ENCODE data around the gene CDKL5. TPM values are rescaled to one million over a fixed set of nuclear protein-coding genes. Genes with fewer than 3 reads are reported as not detected.

The CDKL5 gene
- polyA plus RNA-seq, 2 of the 4 experiments (the other 2 are of a cell fraction), result 5.4 to 22.8 TPM

- CTCF ChIA-PET, result interaction anchor here (1.7 kb wide), 1 partner anchor 43 kb away, joined by 4 read pairs; no protein-coding TSS in a partner anchor
- 89% methylated on average over 3 of the region's 3 CpGs for WGBS (ENCODE audit: missing lambda C conversion rate)
- no peak overlapping the region for H3K4me2 ChIP-seq
- ATAC-seq (no peak), FAIRE-seq (peak; percentile 78), DNase-seq (ENCODE audit: low read depth in 1 of 2, low spot score in 1 of 2) (no peak)
- H3K27ac ChIP-seq, result no peak overlapping the region
- H3K4me1 ChIP-seq, result peaks cover 14% of the 10 kb centered on the region
- H3K9me3 ChIP-seq, result no peaks in the 10 kb centered on the region
- POLR2A ChIA-PET, result no interaction called here
- no peak for TF ChIP-seq ZSCAN20 (CRISPR knock-in tag; IDR thresholded peaks at IDR 0.05)
- TF ChIP-seq ZFP36 (IDR thresholded peaks at IDR 0.05; ENCODE audit: borderline replicate concordance, partially characterized antibody), result no peak
- no peak overlapping the region for H3K4me3 ChIP-seq
Measured at GRCh38 chrX:18573556-18573955, 148.1 kb downstream of the CDKL5 start.

GRCh38 chrX:18574591-18574990, 149.2 kb downstream of the CDKL5 start:
- WGBS (ENCODE audit: missing lambda C conversion rate), result 54% methylated on average over 3 of the region's 3 CpGs

GRCh38 chrX:18575744-18576143, 150.3 kb downstream of the CDKL5 start:
- DNase-seq (ENCODE audit: low read depth in 1 of 2, low spot score in 1 of 2), result no peak
- TF ChIP-seq TP53 (CRISPR knock-in tag; IDR thresholded peaks at IDR 0.05), result no peak
- no peak for TF ChIP-seq RNF2 (IDR thresholded peaks at IDR 0.05; ENCODE audit: borderline replicate concordance, low read depth)
- no peak for TF ChIP-seq CEBPB (IDR thresholded peaks at IDR 0.05)
- TF ChIP-seq, protein P1, sequence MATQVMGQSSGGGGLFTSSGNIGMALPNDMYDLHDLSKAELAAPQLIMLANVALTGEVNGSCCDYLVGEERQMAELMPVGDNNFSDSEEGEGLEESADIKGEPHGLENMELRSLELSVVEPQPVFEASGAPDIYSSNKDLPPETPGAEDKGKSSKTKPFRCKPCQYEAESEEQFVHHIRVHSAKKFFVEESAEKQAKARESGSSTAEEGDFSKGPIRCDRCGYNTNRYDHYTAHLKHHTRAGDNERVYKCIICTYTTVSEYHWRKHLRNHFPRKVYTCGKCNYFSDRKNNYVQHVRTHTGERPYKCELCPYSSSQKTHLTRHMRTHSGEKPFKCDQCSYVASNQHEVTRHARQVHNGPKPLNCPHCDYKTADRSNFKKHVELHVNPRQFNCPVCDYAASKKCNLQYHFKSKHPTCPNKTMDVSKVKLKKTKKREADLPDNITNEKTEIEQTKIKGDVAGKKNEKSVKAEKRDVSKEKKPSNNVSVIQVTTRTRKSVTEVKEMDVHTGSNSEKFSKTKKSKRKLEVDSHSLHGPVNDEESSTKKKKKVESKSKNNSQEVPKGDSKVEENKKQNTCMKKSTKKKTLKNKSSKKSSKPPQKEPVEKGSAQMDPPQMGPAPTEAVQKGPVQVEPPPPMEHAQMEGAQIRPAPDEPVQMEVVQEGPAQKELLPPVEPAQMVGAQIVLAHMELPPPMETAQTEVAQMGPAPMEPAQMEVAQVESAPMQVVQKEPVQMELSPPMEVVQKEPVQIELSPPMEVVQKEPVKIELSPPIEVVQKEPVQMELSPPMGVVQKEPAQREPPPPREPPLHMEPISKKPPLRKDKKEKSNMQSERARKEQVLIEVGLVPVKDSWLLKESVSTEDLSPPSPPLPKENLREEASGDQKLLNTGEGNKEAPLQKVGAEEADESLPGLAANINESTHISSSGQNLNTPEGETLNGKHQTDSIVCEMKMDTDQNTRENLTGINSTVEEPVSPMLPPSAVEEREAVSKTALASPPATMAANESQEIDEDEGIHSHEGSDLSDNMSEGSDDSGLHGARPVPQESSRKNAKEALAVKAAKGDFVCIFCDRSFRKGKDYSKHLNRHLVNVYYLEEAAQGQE (IDR thresholded peaks at IDR 0.05), result no peak
- TF ChIP-seq HOXB13 (CRISPR knock-in tag; IDR thresholded peaks at IDR 0.05; ENCODE audit: low read depth), result no peak
- no peak for TF ChIP-seq ZSCAN20 (CRISPR knock-in tag; IDR thresholded peaks at IDR 0.05)
- TF ChIP-seq TFCP2L1 (CRISPR knock-in tag; IDR thresholded peaks at IDR 0.05), result no peak
- TF ChIP-seq NPAS2 (CRISPR knock-in tag; IDR thresholded peaks at IDR 0.05; ENCODE audit: borderline replicate concordance), result no peak
- TF ChIP-seq, protein P2, sequence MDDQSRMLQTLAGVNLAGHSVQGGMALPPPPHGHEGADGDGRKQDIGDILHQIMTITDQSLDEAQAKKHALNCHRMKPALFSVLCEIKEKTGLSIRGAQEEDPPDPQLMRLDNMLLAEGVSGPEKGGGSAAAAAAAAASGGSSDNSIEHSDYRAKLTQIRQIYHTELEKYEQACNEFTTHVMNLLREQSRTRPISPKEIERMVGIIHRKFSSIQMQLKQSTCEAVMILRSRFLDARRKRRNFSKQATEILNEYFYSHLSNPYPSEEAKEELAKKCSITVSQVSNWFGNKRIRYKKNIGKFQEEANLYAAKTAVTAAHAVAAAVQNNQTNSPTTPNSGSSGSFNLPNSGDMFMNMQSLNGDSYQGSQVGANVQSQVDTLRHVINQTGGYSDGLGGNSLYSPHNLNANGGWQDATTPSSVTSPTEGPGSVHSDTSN (IDR thresholded peaks at IDR 0.05), result no peak
- TF ChIP-seq CHD4 (IDR thresholded peaks at IDR 0.05; ENCODE audit: borderline replicate concordance), result no peak
- TF ChIP-seq POLR2A (IDR thresholded peaks at IDR 0.05; ENCODE audit: low read length), result no peak
- no peak for TF ChIP-seq MAFK (IDR thresholded peaks at IDR 0.05; ENCODE audit: partially characterized antibody)
- TF ChIP-seq RCOR1 (IDR thresholded peaks at IDR 0.05; ENCODE audit: low read depth, low read length), result no peak
- TF ChIP-seq JUN (IDR thresholded peaks at IDR 0.05), result no peak
- TF ChIP-seq HOXB5 (CRISPR knock-in tag; IDR thresholded peaks at IDR 0.05), result no peak
- TF ChIP-seq, protein P3, sequence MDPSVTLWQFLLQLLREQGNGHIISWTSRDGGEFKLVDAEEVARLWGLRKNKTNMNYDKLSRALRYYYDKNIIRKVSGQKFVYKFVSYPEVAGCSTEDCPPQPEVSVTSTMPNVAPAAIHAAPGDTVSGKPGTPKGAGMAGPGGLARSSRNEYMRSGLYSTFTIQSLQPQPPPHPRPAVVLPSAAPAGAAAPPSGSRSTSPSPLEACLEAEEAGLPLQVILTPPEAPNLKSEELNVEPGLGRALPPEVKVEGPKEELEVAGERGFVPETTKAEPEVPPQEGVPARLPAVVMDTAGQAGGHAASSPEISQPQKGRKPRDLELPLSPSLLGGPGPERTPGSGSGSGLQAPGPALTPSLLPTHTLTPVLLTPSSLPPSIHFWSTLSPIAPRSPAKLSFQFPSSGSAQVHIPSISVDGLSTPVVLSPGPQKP (IDR thresholded peaks at IDR 0.05; ENCODE audit: low read depth, low read length), result no peak
- TF ChIP-seq E2F6 (IDR thresholded peaks at IDR 0.05; ENCODE audit: borderline replicate concordance, low read depth), result no peak
- no peak for TF ChIP-seq MAX (IDR thresholded peaks at IDR 0.05)
- TF ChIP-seq, protein P4, sequence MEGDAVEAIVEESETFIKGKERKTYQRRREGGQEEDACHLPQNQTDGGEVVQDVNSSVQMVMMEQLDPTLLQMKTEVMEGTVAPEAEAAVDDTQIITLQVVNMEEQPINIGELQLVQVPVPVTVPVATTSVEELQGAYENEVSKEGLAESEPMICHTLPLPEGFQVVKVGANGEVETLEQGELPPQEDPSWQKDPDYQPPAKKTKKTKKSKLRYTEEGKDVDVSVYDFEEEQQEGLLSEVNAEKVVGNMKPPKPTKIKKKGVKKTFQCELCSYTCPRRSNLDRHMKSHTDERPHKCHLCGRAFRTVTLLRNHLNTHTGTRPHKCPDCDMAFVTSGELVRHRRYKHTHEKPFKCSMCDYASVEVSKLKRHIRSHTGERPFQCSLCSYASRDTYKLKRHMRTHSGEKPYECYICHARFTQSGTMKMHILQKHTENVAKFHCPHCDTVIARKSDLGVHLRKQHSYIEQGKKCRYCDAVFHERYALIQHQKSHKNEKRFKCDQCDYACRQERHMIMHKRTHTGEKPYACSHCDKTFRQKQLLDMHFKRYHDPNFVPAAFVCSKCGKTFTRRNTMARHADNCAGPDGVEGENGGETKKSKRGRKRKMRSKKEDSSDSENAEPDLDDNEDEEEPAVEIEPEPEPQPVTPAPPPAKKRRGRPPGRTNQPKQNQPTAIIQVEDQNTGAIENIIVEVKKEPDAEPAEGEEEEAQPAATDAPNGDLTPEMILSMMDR (IDR thresholded peaks at IDR 0.05), result no peak
- ChIA-PET CTCF (no interaction called here), POLR2A (no interaction called here)
- Histone ChIP-seq H3K4me2 (no peak overlapping the region), H3K9me3 (no peaks in the 10 kb centered on the region), H3K4me1 (peaks cover 14% of the 10 kb centered on the region), H3K27ac (no peak overlapping the region), H3K4me3 (no peak overlapping the region)
- 95% methylated on average over 1 of the region's 1 CpG for WGBS (ENCODE audit: missing lambda C conversion rate)
- no peak for ATAC-seq
- FAIRE-seq, result no peak

More at GRCh38 chrX:18574591-18574990, 149.2 kb downstream of the CDKL5 start:
- ChIA-PET CTCF (interaction anchor here (0.7 to 1.7 kb wide), 2 partner anchors 42 to 1062 kb away, joined by 3 to 4 read pairs; no protein-coding TSS in a partner anchor), POLR2A (interaction anchor here (0.6 kb wide), 1 partner anchor 263 kb away, joined by 6 read pairs; no protein-coding TSS in a partner anchor)
- TF ChIP-seq FOSL2 (IDR thresholded peaks at IDR 0.05) (no peak), FOSL2 (CRISPR knock-in tag; IDR thresholded peaks at IDR 0.05) (peak; percentile 15; the same call in 1 of the 2 replicates), POLR2A (IDR thresholded peaks at IDR 0.05; ENCODE audit: low read length) (no peak)
- Histone ChIP-seq H3K9me3 (no peaks in the 10 kb centered on the region), H3K4me2 (peak overlapping the region; percentile 49), H3K4me1 (peaks cover 14% of the 10 kb centered on the region), H3K4me3 (no peak overlapping the region), H3K27ac (no peak overlapping the region)
- FAIRE-seq, result peak; percentile 89
- ATAC-seq, result no peak; a peak in 1 of 6 replicates
- peak in 1 of 2 experiments; percentile 9 for DNase-seq (ENCODE audit: low read depth in 1 of 2, low spot score in 1 of 2)

All from A549 (cell line).